H1 (cell line): ENCODE results near the gene DHX34. TPM values are rescaled to one million over a fixed set of nuclear protein-coding genes. Genes with fewer than 3 reads are reported as not detected.

Experiments
- CTCF ChIA-PET: fragments of 300-600 bp; sonication (Branson Sonifier 250); formaldehyde crosslinking; loops from one replicate; lab custom pipeline; 2021; ENCODE audit not compliant: partially characterized antibody; lab: Charles Lee
- POLR2A ChIA-PET: fragments of 300-600 bp; sonication (Branson Sonifier 250); formaldehyde crosslinking; loops from one replicate; lab custom pipeline; 2021; ENCODE audit warnings: inconsistent platforms; ENCODE audit not compliant: partially characterized antibody; lab: Charles Lee
- DNase-seq, 2 experiments: peaks; one replicate each; pipeline versions ENCODE4 v3.0.0 to v3.0.0-alpha.2; 2010 to 2022; ENCODE audit warnings: low spot score in 2 of 2, low read depth in 1 of 2, mixed read lengths in 1 of 2
- FAIRE-seq: peaks from 2 replicates; lab custom pipeline; 2011; peaks lifted over from hg19 to GRCh38; lab: Jason Lieb, UNC
- H2AFZ ChIP-seq: 2 replicates; pipeline ENCODE4 v1.8.1; 2012; ENCODE audit warnings: low read length, inconsistent platforms
- H2AK5ac ChIP-seq: 2 replicates; pipeline ENCODE4 v1.6.1; 2013; ENCODE audit warnings: low read depth, low read length
- H2BK120ac ChIP-seq: replicated peaks from 2 replicates; pipeline ENCODE3; 2013; ENCODE audit warnings: low read depth, low read length, inconsistent platforms
- H2BK12ac ChIP-seq: 2 replicates; pipeline ENCODE4 v1.6.1; 2013; ENCODE audit warnings: low read depth, low read length
- H2BK15ac ChIP-seq: 2 replicates; pipeline ENCODE4 v1.6.1; 2013; ENCODE audit warnings: low read length
- H2BK20ac ChIP-seq: 2 replicates; pipeline ENCODE4 v1.6.1; 2013; ENCODE audit warnings: low read length
- H2BK5ac ChIP-seq: 2 replicates; pipeline ENCODE4 v1.6.1; 2013; ENCODE audit warnings: low read depth, low read length
- H3K14ac ChIP-seq: 2 replicates; pipeline ENCODE4 v1.6.1; 2013; ENCODE audit warnings: inconsistent platforms; ENCODE audit not compliant: insufficient read length
- H3K18ac ChIP-seq: 2 replicates; pipeline ENCODE4 v1.6.1; 2013; ENCODE audit warnings: low read length; ENCODE audit errors: extremely low read depth
- H3K23ac ChIP-seq: 2 replicates; pipeline ENCODE4 v1.6.1; 2013; ENCODE audit warnings: inconsistent platforms; ENCODE audit not compliant: insufficient read length
- H3K23me2 ChIP-seq: 2 replicates; pipeline ENCODE4 v1.6.1; 2013; ENCODE audit warnings: low read depth, low read length
- H3K27ac ChIP-seq: 2 replicates; pipeline ENCODE4 v1.6.1; 2011; ENCODE audit warnings: low read depth, low read length, inconsistent platforms
- H3K27me3 ChIP-seq, 4 experiments: replicated peaks in 1 of 4; 1 replicate in 1 of 4; 2 replicates in 3 of 4; pipeline versions ENCODE4 v1.6.1 to v1.8.1; 2011 to 2013; ENCODE audit warnings: low read length in 3 of 4, mild to moderate bottlenecking in 3 of 4, inconsistent platforms in 2 of 4, mixed read lengths in 2 of 4, moderate library complexity in 1 of 4; ENCODE audit not compliant: control insufficient read depth in 3 of 4, insufficient read depth in 3 of 4; ENCODE audit errors: extremely low read depth in 1 of 4
- H3K36me3 ChIP-seq, 4 experiments: 2 replicates each; pipeline versions ENCODE4 v1.6.1 to v1.8.1; 2011 to 2013; ENCODE audit warnings: mild to moderate bottlenecking in 4 of 4, low read length in 3 of 4, moderate library complexity in 2 of 4, control low read depth in 1 of 4, inconsistent platforms in 1 of 4; ENCODE audit not compliant: insufficient read depth in 4 of 4, control insufficient read depth in 2 of 4
- H3K4ac ChIP-seq: replicated peaks from 2 replicates; pipeline ENCODE3; 2013; ENCODE audit warnings: low read length, low read depth, mixed read lengths, inconsistent platforms; ENCODE audit not compliant: insufficient read length
- H3K4me1 ChIP-seq, 4 experiments: replicated peaks in 1 of 4; 1 replicate in 1 of 4; 2 replicates in 3 of 4; pipeline versions ENCODE4 v1.6.1 to v1.8.1; 2011 to 2013; ENCODE audit warnings: low read length in 3 of 4, inconsistent platforms in 2 of 4, mixed read lengths in 1 of 4; ENCODE audit not compliant: insufficient read depth in 4 of 4, control insufficient read depth in 3 of 4
- H3K4me2 ChIP-seq, 2 experiments: 2 replicates each; pipeline versions ENCODE4 v1.6.1 to v1.8.1; 2011 to 2013; ENCODE audit warnings: low read depth in 2 of 2, low read length in 2 of 2, control low read depth in 1 of 2, inconsistent platforms in 1 of 2, mild to moderate bottlenecking in 1 of 2; ENCODE audit not compliant: insufficient read depth in 1 of 2
- H3K4me3 ChIP-seq, 4 experiments: fragments of 200-600, 300-600 bp in 1 of 4; sonication (generic), shearing (Covaris generic), sonication (Bioruptor Twin) in 1 of 4; 2 replicates each; pipeline versions ENCODE4 v1.5.1 to v1.8.1; 2011 to 2016; ENCODE audit warnings: low read length in 4 of 4, low read depth in 3 of 4, control low read depth in 2 of 4, inconsistent platforms in 2 of 4, mild to moderate bottlenecking in 2 of 4, mixed read lengths in 1 of 4, moderate library complexity in 1 of 4; ENCODE audit not compliant: insufficient read depth in 2 of 4; ENCODE audit errors: extremely low read depth in 1 of 4
- H3K56ac ChIP-seq: replicated peaks from 2 replicates; pipeline ENCODE3; 2013; ENCODE audit warnings: low read depth, mild to moderate bottlenecking, mixed read lengths, low read length, inconsistent platforms; ENCODE audit not compliant: insufficient read length
- H3K79me1 ChIP-seq: 2 replicates; pipeline ENCODE4 v1.6.1; 2013; ENCODE audit warnings: low read depth, low read length, control low read depth
- H3K79me2 ChIP-seq, 2 experiments: 2 replicates each; pipeline versions ENCODE4 v1.6.1 to v1.8.1; 2012 to 2013; ENCODE audit warnings: low read length in 2 of 2, mild to moderate bottlenecking in 2 of 2, inconsistent platforms in 1 of 2; ENCODE audit not compliant: insufficient read depth in 2 of 2, control insufficient read depth in 1 of 2
- H3K9ac ChIP-seq, 4 experiments: replicated peaks in 1 of 4; 1 replicate in 1 of 4; 2 replicates in 3 of 4; pipeline versions ENCODE4 v1.6.1 to v1.8.1; 2011 to 2013; ENCODE audit warnings: low read depth in 3 of 4, low read length in 3 of 4, control low read depth in 2 of 4, mild to moderate bottlenecking in 2 of 4, moderate library complexity in 2 of 4, inconsistent platforms in 1 of 4; ENCODE audit errors: extremely low read depth in 1 of 4
- H3K9me3 ChIP-seq, 2 experiments: 2 replicates each; pipeline versions ENCODE4 v1.6.1 to v1.8.1; 2012 to 2013; ENCODE audit warnings: mild to moderate bottlenecking in 2 of 2, moderate library complexity in 2 of 2, control low read depth in 1 of 2, inconsistent platforms in 1 of 2, low read depth in 1 of 2, low read length in 1 of 2, mixed read lengths in 1 of 2; ENCODE audit not compliant: insufficient read depth in 2 of 2
- H4K20me1 ChIP-seq, 2 experiments: replicated peaks in 1 of 2; 2 replicates each; pipeline versions ENCODE3 to v1.8.1; 2011 to 2013; ENCODE audit warnings: inconsistent platforms in 2 of 2, low read length in 2 of 2, mild to moderate bottlenecking in 1 of 2; ENCODE audit not compliant: insufficient read depth in 2 of 2, control insufficient read depth in 1 of 2
- H4K5ac ChIP-seq: 2 replicates; pipeline ENCODE4 v1.6.1; 2013; ENCODE audit warnings: low read length, low read depth, mixed read lengths, inconsistent platforms; ENCODE audit not compliant: insufficient read length
- H4K8ac ChIP-seq: 2 replicates; pipeline ENCODE4 v1.8.0; 2013; ENCODE audit warnings: mild to moderate bottlenecking, moderate library complexity, low read length, inconsistent platforms; ENCODE audit not compliant: insufficient read depth; ENCODE audit errors: extremely low read depth
- H4K91ac ChIP-seq: replicated peaks from 2 replicates; pipeline ENCODE3; 2013; ENCODE audit warnings: low read length, mixed read lengths, inconsistent platforms; ENCODE audit not compliant: insufficient read length
- EP300 ChIP-seq, 2 experiments: IDR thresholded peaks; 1 replicate in 1 of 2; 2 replicates in 1 of 2; pipeline ENCODE4 v1.6.1; 2011 to 2012; ENCODE audit warnings: low read depth in 2 of 2, low read length in 2 of 2, mild to moderate bottlenecking in 2 of 2, borderline replicate concordance in 1 of 2, inconsistent platforms in 1 of 2, moderate library complexity in 1 of 2
- RAD21 ChIP-seq, 2 experiments: IDR thresholded peaks in 1 of 2; conservative IDR thresholded peaks in 1 of 2; 2 replicates each; pipeline ENCODE4 v1.6.1; 2011; ENCODE audit warnings: low read depth in 2 of 2, low read length in 2 of 2, improper control_type of control experiment in 1 of 2, inconsistent platforms in 1 of 2, mild to moderate bottlenecking in 1 of 2, moderate library complexity in 1 of 2
- RXRA ChIP-seq: IDR thresholded peaks from 2 replicates; pipeline ENCODE4 v1.6.1; 2011; ENCODE audit warnings: low read depth, mild to moderate bottlenecking, low read length, moderate library complexity; ENCODE audit not compliant: insufficient read depth
- SAP30 ChIP-seq: fragments of 300-600 bp; sonication (generic); IDR thresholded peaks from 2 replicates; pipeline ENCODE4 v1.7.1; 2012; ENCODE audit warnings: low read length, moderate library complexity, mild to moderate bottlenecking, inconsistent platforms; ENCODE audit not compliant: insufficient read depth, insufficient replicate concordance
- SP4 ChIP-seq: IDR thresholded peaks from 2 replicates; pipeline ENCODE4 v1.6.1; 2012; ENCODE audit warnings: low read length, inconsistent platforms
- TCF12 ChIP-seq: IDR thresholded peaks from 2 replicates; pipeline ENCODE4 v1.6.1; 2011; ENCODE audit warnings: low read depth, mild to moderate bottlenecking, low read length
- WGBS, 2 experiments: shearing (Covaris generic) in 1 of 2; methylation state at CpG; one replicate each; pipeline versions ENCODE4 v1.1.6 to v1.1.7; 2013 to 2015; ENCODE audit warnings: low lambda C conversion rate in 2 of 2, mixed read lengths in 2 of 2, inconsistent platforms in 1 of 2, low coverage in 1 of 2, missing lambda C conversion rate in 1 of 2; ENCODE audit not compliant: insufficient replicate concordance in 2 of 2, insufficient coverage in 1 of 2, insufficient read length in 1 of 2; ENCODE audit errors: extremely low coverage in 1 of 2, missing lambda C conversion rate in 1 of 2; 5-methylcytosine and 5-hydroxymethylcytosine counted together
- polyA plus RNA-seq, 7 experiments: library from polyadenylated mRNA; depleted of rRNA in 3 of 7; stranded (reverse) in 5 of 7; unstranded in 2 of 7; fragments of >200 nt in 5 of 7; fragments of 200-250 nt in 2 of 7; gene quantifications; 1 replicate in 5 of 7; 2 replicates in 1 of 7; 4 replicates in 1 of 7; pipeline versions ENCODE4 v1.2.1 to v1.2.3, GENCODE V29; 2011 to 2013; ENCODE audit warnings: missing spikeins in 2 of 7, mixed read lengths in 2 of 7
- total RNA-seq: library from RNA; stranded (reverse); fragmentation: NEBNext Ultra II Directional; extraction: Animal tissue kit (Norgen Biotek cat#: 25700); gene quantifications from 2 replicates; pipeline ENCODE4 v1.2.1, GENCODE V29; 2021

DHX34 gene
- total and polyA plus RNA-seq, 2 of the 8 experiments (the other 6 are each of a cell fraction or from before 2014, with no cell fraction given) = 17.5 to 24.3 TPM

DNA sequence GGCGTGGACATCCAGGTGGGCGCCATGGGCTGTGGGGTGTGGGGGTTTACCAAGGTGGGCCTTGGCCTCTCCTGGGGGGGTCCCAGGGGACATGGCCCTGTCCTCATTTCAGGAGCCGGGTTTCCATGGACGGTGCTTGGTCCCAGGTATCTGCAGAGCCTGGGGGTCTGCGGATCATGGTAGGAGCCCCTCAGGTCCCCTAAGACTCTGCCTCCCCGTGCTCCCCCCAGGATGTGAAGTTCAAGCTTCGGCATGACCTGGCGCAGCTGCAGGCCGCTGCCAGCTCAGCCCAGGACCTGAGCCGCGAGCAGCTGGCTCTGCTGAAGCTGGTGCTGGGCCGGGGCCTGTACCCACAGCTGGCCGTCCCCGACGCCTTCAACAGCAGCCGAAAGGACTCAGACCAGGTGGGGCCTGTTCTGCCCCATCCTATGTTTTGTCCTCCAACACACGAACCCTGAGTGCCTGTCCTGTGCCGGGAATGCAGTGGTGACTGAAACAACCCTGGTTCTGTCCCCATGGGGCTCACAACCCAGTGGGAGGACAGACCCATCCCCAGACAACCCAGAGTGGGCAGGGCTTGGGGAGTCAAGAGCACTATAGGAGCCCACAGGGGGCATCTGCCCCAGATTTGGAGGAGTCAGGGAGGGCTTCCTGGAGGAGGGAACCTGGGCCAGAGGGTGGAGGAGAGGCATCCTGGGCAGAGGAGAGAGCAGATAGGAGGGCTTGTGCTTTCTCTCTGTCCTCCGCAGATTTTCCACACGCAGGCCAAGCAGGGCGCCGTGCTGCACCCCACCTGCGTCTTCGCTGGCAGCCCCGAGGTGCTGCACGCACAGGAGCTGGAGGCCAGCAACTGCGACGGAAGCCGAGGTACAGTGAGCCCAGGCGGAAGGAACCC, 26.8 kb downstream of the DHX34 start:
- peaks cover 1 to 20% of the 10 kb centered on the region in 2 experiments for H4K20me1 ChIP-seq
- H3K4me3 ChIP-seq = no peak overlapping the region
- H3K9ac ChIP-seq = no peak overlapping the region
- H2AK5ac ChIP-seq = no peak overlapping the region
- H2BK5ac ChIP-seq = no peak overlapping the region
- no peak overlapping the region for H3K56ac ChIP-seq
- H3K4me1 ChIP-seq = no peaks in the 10 kb centered on the region
- FAIRE-seq = no peak
- no peaks in the 10 kb centered on the region for H3K79me2 ChIP-seq
- H3K36me3 ChIP-seq = peaks cover 37 to 78% (median 68%) of the 10 kb centered on the region in 4 experiments
- H3K79me1 ChIP-seq = no peaks in the 10 kb centered on the region; the same call in 1 of the 2 replicates
- no peak overlapping the region for H3K14ac ChIP-seq
- H2AFZ ChIP-seq = no peak overlapping the region
- no peak overlapping the region for H3K23ac ChIP-seq
- H3K27me3 ChIP-seq = no peaks in the 10 kb centered on the region
- ChIA-PET POLR2A (interaction anchor here (1.0 to 3.1 kb wide), 6 partner anchors 9 to 27 kb away, joined by 3 to 12 read pairs (median 3); no protein-coding TSS in a partner anchor), CTCF (interaction anchor here (1.2 to 5.1 kb wide), 4 partner anchors 15 to 53 kb away, joined by 4 to 19 read pairs (median 4); no protein-coding TSS in a partner anchor)
- no peak overlapping the region for H4K8ac ChIP-seq
- no peak overlapping the region for H4K91ac ChIP-seq
- H3K18ac ChIP-seq = no peak overlapping the region
- H3K23me2 ChIP-seq = no peaks in the 10 kb centered on the region
- TF ChIP-seq SAP30 (no peak), TCF12 (no peak), SP4 (no peak), EP300 (IDR thresholded peaks at IDR 0.05; ENCODE audit: borderline replicate concordance in 1 of 2, low read depth in 2 of 2, low read length in 2 of 2) (no peak), RAD21 (IDR thresholded peaks at IDR 0.05 in 1 of 2, conservative IDR thresholded peaks at IDR 0.05 in 1 of 2; ENCODE audit: low read depth in 2 of 2, low read length in 2 of 2) (no peak), RXRA (no peak)
- DNase-seq = no peak
- no peak overlapping the region for H3K4me2 ChIP-seq
- no peak overlapping the region for H2BK15ac ChIP-seq
- H2BK120ac ChIP-seq = no peak overlapping the region
- no peak overlapping the region for H3K4ac ChIP-seq
- WGBS, 2 experiments = 92% methylated on average over 30 of the region's 30 CpGs; no CpG with 5 or more reads in 1 of the 2 experiments
- no peak overlapping the region for H2BK12ac ChIP-seq
- H3K27ac ChIP-seq = no peak overlapping the region
- no peak overlapping the region for H2BK20ac ChIP-seq
- H4K5ac ChIP-seq = no peak overlapping the region
- no peaks in the 10 kb centered on the region for H3K9me3 ChIP-seq
